K562 (cell line): ENCODE results near the gene UBE2M. TPM values are rescaled to one million over a fixed set of nuclear protein-coding genes. Genes with fewer than 3 reads are reported as not detected.
A peak's percentile ranks its signal among the peaks of the same experiment; 100 is the strongest.

Source experiments
- CHD2 ChIP-seq: IDR thresholded peaks from 2 replicates; pipeline ENCODE4 v1.6.1; 2011; ENCODE audit warnings: low read depth, low read length
- CXXC5 ChIP-seq: fragments of 250-450 bp; sonication (Bioruptor Pico); IDR thresholded peaks from 2 replicates; pipeline ENCODE4 v1.8.0; 2022; ENCODE audit warnings: inconsistent platforms, mild to moderate bottlenecking, moderate library complexity
- DEAF1 ChIP-seq: fragments of 450-650 bp; formaldehyde crosslinking; IDR thresholded peaks from 2 replicates; pipeline ENCODE4 v1.4.0; 2020; ENCODE audit warnings: mild to moderate bottlenecking, moderate library complexity
- EHMT2 ChIP-seq: fragments of 450-650 bp; IDR thresholded peaks from 2 replicates; pipeline ENCODE4 v1.6.1; 2018; ENCODE audit warnings: antibody characterized with exemption
- ESRRA ChIP-seq: fragments of 450-650 bp; IDR thresholded peaks from 2 replicates; pipeline ENCODE4 v1.6.1; 2014; ENCODE audit warnings: low read depth, mild to moderate bottlenecking, moderate library complexity, borderline replicate concordance
- MITF ChIP-seq: IDR thresholded peaks from 2 replicates; pipeline ENCODE4 v1.6.1; 2014; ENCODE audit warnings: antibody characterized with exemption
- MXD1 ChIP-seq: fragments of 250-450 bp; sonication (Bioruptor Pico); IDR thresholded peaks from 2 replicates; pipeline ENCODE4 v1.8.0; 2021; ENCODE audit warnings: borderline replicate concordance, mild to moderate bottlenecking, moderate library complexity; ENCODE audit not compliant: poor library complexity, severe bottlenecking
- NR4A1 ChIP-seq, 2 experiments: fragments of 250-450 bp in 1 of 2; fragments of 450-650 bp in 1 of 2; sonication (Bioruptor Pico) in 1 of 2; IDR thresholded peaks; 2 replicates each; pipeline versions ENCODE4 v1.4.0 to v1.6.1; 2016 to 2020; ENCODE audit warnings: mild to moderate bottlenecking in 2 of 2, missing compliant biosample characterization in 1 of 2, missing genetic modification characterization in 1 of 2, moderate library complexity in 1 of 2
- POLR3A ChIP-seq: IDR thresholded peaks from 2 replicates; pipeline ENCODE4 v1.6.1; 2011; ENCODE audit warnings: borderline replicate concordance, mild to moderate bottlenecking, moderate library complexity; ENCODE audit not compliant: insufficient read length, insufficient read depth; ENCODE audit errors: extremely low read depth
- SNIP1 ChIP-seq: fragments of 450-650 bp; IDR thresholded peaks from 2 replicates; pipeline ENCODE4 v1.7.1; 2017; ENCODE audit warnings: low read depth, mild to moderate bottlenecking
- ZFP1 ChIP-seq: fragments of 450-650 bp; formaldehyde crosslinking; IDR thresholded peaks from 2 replicates; pipeline ENCODE4 v1.4.0; 2020; ENCODE audit warnings: mild to moderate bottlenecking, mixed read lengths
- ZNF143 ChIP-seq: sonication (generic); formaldehyde crosslinking; IDR thresholded peaks from 2 replicates; pipeline ENCODE4 v1.9.0; 2022; ENCODE audit warnings: mild to moderate bottlenecking, missing genetic modification reagents
- ZNF3 ChIP-seq: fragments of 250-450 bp; sonication (Bioruptor Pico); IDR thresholded peaks from 2 replicates; pipeline ENCODE4 v1.5.0; 2021; ENCODE audit warnings: mild to moderate bottlenecking, moderate library complexity
- ZNF316 ChIP-seq: fragments of 450-650 bp; IDR thresholded peaks from 2 replicates; pipeline ENCODE4 v1.6.1; 2016
- ZNF444 ChIP-seq: fragments of 250-450 bp; sonication (Bioruptor Pico); IDR thresholded peaks from 2 replicates; pipeline ENCODE4 v1.4.0; 2020; ENCODE audit warnings: mild to moderate bottlenecking, moderate library complexity
- ZNF592 ChIP-seq: fragments of 450-650 bp; IDR thresholded peaks from 2 replicates; pipeline ENCODE4 v1.6.1; 2017; ENCODE audit warnings: antibody characterized with exemption, mild to moderate bottlenecking
- polyA plus RNA-seq, 8 experiments: library from polyadenylated mRNA; depleted of rRNA in 4 of 8; stranded (reverse) in 5 of 8; unstranded in 3 of 8; fragments of >200 nt; fragmentation: Nextera tagmentation in 2 of 8; fragmentation: Illumina TruSeq in 1 of 8; extraction: Ambion mirVana in 2 of 8; extraction: Trizol in 1 of 8; gene quantifications; 2 replicates each; pipeline versions ENCODE4 v1.2.1 to v1.2.3, GENCODE V29; 2011 to 2014; ENCODE audit warnings: inconsistent platforms in 1 of 8, missing spikeins in 1 of 8
- total RNA-seq, 7 experiments: library from RNA; depleted of rRNA in 6 of 7; stranded (reverse); fragments of >200 nt in 6 of 7; fragmentation: Illumina TruSeq in 2 of 7; extraction: Trizol in 2 of 7; gene quantifications; 2 replicates each; pipeline versions ENCODE4 v1.2.1 to v1.2.3, GENCODE V29; 2011 to 2021; ENCODE audit warnings: low replicate concordance in 1 of 7
- TF ChIP-seq, protein P1 (sequence below): fragments of 450-650 bp; formaldehyde crosslinking; IDR thresholded peaks from 2 replicates; pipeline ENCODE4 v1.4.0; 2022; ENCODE audit warnings: mild to moderate bottlenecking, moderate library complexity

Gene UBE2M
- total and polyA plus RNA-seq, 9 of the 15 experiments (the other 6 are each of a cell fraction or from before 2014, with no cell fraction given), result 0.92 to 163 (median 85.7) TPM

GRCh38 chr19:58581227-58582141 lies 23.1 kb upstream of the UBE2M start (continued):
- TF ChIP-seq DEAF1 (CRISPR knock-in tag), result peak; percentile 98
- TF ChIP-seq NR4A1 (CRISPR knock-in tag; IDR thresholded peaks at IDR 0.05), result no peak
- TF ChIP-seq NR4A1 (tag; IDR thresholded peaks at IDR 0.05), result no peak
- no peak for TF ChIP-seq ZNF3 (CRISPR knock-in tag)
- peak; percentile 83 for TF ChIP-seq CHD2
- no peak for TF ChIP-seq SNIP1
- TF ChIP-seq, protein P1, sequence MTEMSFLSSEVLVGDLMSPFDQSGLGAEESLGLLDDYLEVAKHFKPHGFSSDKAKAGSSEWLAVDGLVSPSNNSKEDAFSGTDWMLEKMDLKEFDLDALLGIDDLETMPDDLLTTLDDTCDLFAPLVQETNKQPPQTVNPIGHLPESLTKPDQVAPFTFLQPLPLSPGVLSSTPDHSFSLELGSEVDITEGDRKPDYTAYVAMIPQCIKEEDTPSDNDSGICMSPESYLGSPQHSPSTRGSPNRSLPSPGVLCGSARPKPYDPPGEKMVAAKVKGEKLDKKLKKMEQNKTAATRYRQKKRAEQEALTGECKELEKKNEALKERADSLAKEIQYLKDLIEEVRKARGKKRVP (CRISPR knock-in tag), result no peak
- TF ChIP-seq ZFP1 (CRISPR knock-in tag), result no peak
- peak; percentile 56; the same call in 1 of the 2 replicates for TF ChIP-seq ZNF143 (CRISPR knock-in tag)
- TF ChIP-seq ESRRA, result peak; percentile 71; the same call in 1 of the 2 replicates
- TF ChIP-seq EHMT2, result peak; percentile 66
- TF ChIP-seq POLR3A, result no peak
- TF ChIP-seq MITF, result 0 out of 2 replicates have a peak, but pooled peaks have one; percentile 8
- peak; percentile 59; the same call in 1 of the 2 replicates for TF ChIP-seq CXXC5
- TF ChIP-seq ZNF316, result peak; percentile 73
- TF ChIP-seq MXD1 (CRISPR knock-in tag), result no peak
- TF ChIP-seq ZNF592, result peak; percentile 92
- no peak for TF ChIP-seq ZNF444
